Adrenal gland (tissue), 12 donors: ENCODE data around the gene ENOX1. TPM values are rescaled to one million over a fixed set of nuclear protein-coding genes. Genes with fewer than 3 reads are reported as not detected.

Source experiments
- DNase-seq, 7 donors: peaks; one replicate each; pipeline ENCODE4 v3.0.0-alpha.2; 2019 to 2020
- H3K27ac ChIP-seq, 5 donors: fragments of 200-600 bp; sonication (generic) in 4 of 5; 1 replicate in 3 of 5; 2 replicates in 2 of 5; pipeline versions ENCODE4 v1.5.1 to v1.8.0; 2016 to 2020; ENCODE audit warnings: mild to moderate bottlenecking in 1 of 5
- H3K27me3 ChIP-seq: fragments of 200-600 bp; 2 replicates; pipeline ENCODE4 v1.8.0; 2021
- H3K36me3 ChIP-seq, 2 donors: fragments of 200-600 bp; replicated peaks in 1 of 2; 1 replicate in 1 of 2; 2 replicates in 1 of 2; pipeline versions ENCODE4 v1.5.1 to v1.8.0; 2018 to 2022
- H3K4me1 ChIP-seq, 2 donors: fragments of 200-600 bp; replicated peaks in 1 of 2; 1 replicate in 1 of 2; 2 replicates in 1 of 2; pipeline versions ENCODE4 v1.5.1 to v1.8.0; 2018 to 2021
- H3K4me3 ChIP-seq, 4 donors: fragments of 200-600 bp; sonication (generic) in 3 of 4; one replicate each; pipeline ENCODE4 v1.5.1; 2016 to 2018
- H3K9me3 ChIP-seq, 3 donors: fragments of 200-600 bp; sonication (generic) in 1 of 3; replicated peaks in 1 of 3; 1 replicate in 2 of 3; 2 replicates in 1 of 3; pipeline versions ENCODE4 v1.5.1 to v1.8.0; 2016 to 2021
- CTCF ChIP-seq, 6 experiments: fragments of 450-650 bp in 4 of 6; fragments of 200-600 bp in 2 of 6; sonication (generic) in 1 of 6; IDR thresholded peaks; 1 replicate in 5 of 6; 2 replicates in 1 of 6; pipeline versions ENCODE4 v1.5.1 to v1.8.0; 2016 to 2021; ENCODE audit warnings: antibody characterized with exemption in 6 of 6, mild to moderate bottlenecking in 2 of 6, moderate library complexity in 1 of 6
- POLR2A ChIP-seq, 2 donors: fragments of 450-650 bp; IDR thresholded peaks; one replicate each; pipeline ENCODE4 v1.6.1; 2017; ENCODE audit warnings: antibody characterized with exemption in 2 of 2, mild to moderate bottlenecking in 2 of 2, moderate library complexity in 1 of 2
- WGBS, 4 donors: extraction: QIAGEN DNeasy Blood & Tissue Kit in 2 of 4; methylation state at CpG; one replicate each; pipeline versions ENCODE4 v1.1.5 to v1.1.7; 2013 to 2017; 5-methylcytosine and 5-hydroxymethylcytosine counted together
- intact Hi-C, 2 donors: fragments of 100-400 bp; cut with DNase I; formaldehyde crosslinking; loops; one replicate each; pipeline versions ENCODE4 v1.14.1 to v1.15.0; 2022 to 2023
- polyA plus RNA-seq, 3 donors: library from polyadenylated mRNA; stranded (reverse); fragments of 200-250 nt in 2 of 3; fragments of 350-450 nt in 1 of 3; fragmentation: Illumina TruSeq in 1 of 3; extraction: RNeasy Lipid Tissue Mini Kit (QIAGEN cat#74804) in 1 of 3; gene quantifications; one replicate each; pipeline ENCODE4 v1.2.3, GENCODE V29; 2013 to 2014
- total RNA-seq, 9 donors: library from RNA; depleted of rRNA in 4 of 9; stranded (reverse); fragments of >200 nt in 4 of 9; fragments of 120-200 nt in 1 of 9; fragmentation: NEBNext Ultra II Directional in 1 of 9; extraction: Animal tissue kit (Norgen Biotek cat#: 25700) in 1 of 9; gene quantifications; one replicate each; pipeline versions ENCODE4 v1.1.0 to v1.2.4, GENCODE V29; 2013 to 2023
- donor health status: healthy with polysubstance abuse.
- donor health status: Bipolar disorder and iron deficiency.
- donor health status: DM: yes; HTN: yes; CAD: no.
- donor health status: DM: no; HTN: no; CAD: no.
- donor health status: DM: no; HTN: no; CAD: no.
- donor health status: DM: yes; HTN: yes; CAD: no.

The ENOX1 gene
- total and polyA plus RNA-seq, 12 donors, result 0.25 to 5.8 (median 1.6) TPM

GRCh38 chr13:43232873-43233265, 553.9 kb downstream of the ENOX1 start:
- Histone ChIP-seq H3K27ac (no peak overlapping the region), H3K27me3 (no peaks in the 10 kb centered on the region), H3K4me3 (no peak overlapping the region), H3K4me1 (no peaks in the 10 kb centered on the region), H3K9me3 (no peaks in the 10 kb centered on the region), H3K36me3 (no peaks in the 10 kb centered on the region)
- intact Hi-C loops, result no loop called here
- WGBS, 4 donors, result 86 to 92% (median 89%) methylated on average over 1 of the region's 1 CpG
- DNase-seq, result no peak
- TF ChIP-seq CTCF (IDR thresholded peaks at IDR 0.05) (no peak), POLR2A (IDR thresholded peaks at IDR 0.05) (no peak)

- H3K4me1 ChIP-seq, result no peaks in the 10 kb centered on the region
- H3K9me3 ChIP-seq, result no peaks in the 10 kb centered on the region
- WGBS, 4 donors, result 59 to 76% (median 65%) methylated on average over 5 of the region's 5 CpGs
- H3K36me3 ChIP-seq, result no peaks in the 10 kb centered on the region
- TF ChIP-seq POLR2A (IDR thresholded peaks at IDR 0.05), result no peak
- no peak for TF ChIP-seq CTCF (IDR thresholded peaks at IDR 0.05)
- intact Hi-C loops, result no loop called here
- H3K27me3 ChIP-seq, result no peaks in the 10 kb centered on the region
- no peak overlapping the region for H3K4me3 ChIP-seq
- H3K27ac ChIP-seq, result no peak overlapping the region
- no peak for DNase-seq
These were observed 554.5 kb downstream of the ENOX1 start for GRCh38 chr13:43232144-43232872.

- Histone ChIP-seq H3K36me3 (no peaks in the 10 kb centered on the region), H3K4me1 (no peaks in the 10 kb centered on the region), H3K27ac (no peak overlapping the region), H3K9me3 (no peaks in the 10 kb centered on the region), H3K4me3 (no peak overlapping the region), H3K27me3 (no peaks in the 10 kb centered on the region)
- TF ChIP-seq CTCF (IDR thresholded peaks at IDR 0.05), result no peak
- TF ChIP-seq POLR2A (IDR thresholded peaks at IDR 0.05), result no peak
- no peak for DNase-seq
- 62 to 76% (median 73%) methylated on average over 3 of the region's 3 CpGs for WGBS, 4 donors
- intact Hi-C loops, result no loop called here
These were observed 555.8 kb downstream of the ENOX1 start for GRCh38 chr13:43230989-43231388.

GRCh38 chr13:43229506-43229905, 557.3 kb downstream of the ENOX1 start:
- Histone ChIP-seq H3K27ac (no peak overlapping the region), H3K4me3 (no peak overlapping the region), H3K9me3 (no peaks in the 10 kb centered on the region), H3K4me1 (no peaks in the 10 kb centered on the region), H3K27me3 (no peaks in the 10 kb centered on the region), H3K36me3 (no peaks in the 10 kb centered on the region)
- WGBS, 4 donors, result 57 to 71% (median 58%) methylated on average over 3 of the region's 3 CpGs
- no peak for DNase-seq
- TF ChIP-seq POLR2A (IDR thresholded peaks at IDR 0.05) (no peak), CTCF (IDR thresholded peaks at IDR 0.05) (no peak)
- intact Hi-C loops, result no loop called here
